GM18907 (cell line): ENCODE data around the gene ITGA5.

Experiments used
- ATAC-seq: cut with Tn5 transposase; IDR thresholded peaks from one replicate; pipeline ENCODE4 v1.9.1; 2021; ENCODE audit warnings: mild to moderate bottlenecking, moderate library complexity; ENCODE audit not compliant: unreplicated experiment

The ITGA5 gene

GRCh38 chr12:54374562-54375258 lies 44.4 kb downstream of the ITGA5 start:
- ATAC-seq = no peak

GRCh38 chr12:54373649-54374561 lies 45.2 kb downstream of the ITGA5 start:
- no peak for ATAC-seq

DNA sequence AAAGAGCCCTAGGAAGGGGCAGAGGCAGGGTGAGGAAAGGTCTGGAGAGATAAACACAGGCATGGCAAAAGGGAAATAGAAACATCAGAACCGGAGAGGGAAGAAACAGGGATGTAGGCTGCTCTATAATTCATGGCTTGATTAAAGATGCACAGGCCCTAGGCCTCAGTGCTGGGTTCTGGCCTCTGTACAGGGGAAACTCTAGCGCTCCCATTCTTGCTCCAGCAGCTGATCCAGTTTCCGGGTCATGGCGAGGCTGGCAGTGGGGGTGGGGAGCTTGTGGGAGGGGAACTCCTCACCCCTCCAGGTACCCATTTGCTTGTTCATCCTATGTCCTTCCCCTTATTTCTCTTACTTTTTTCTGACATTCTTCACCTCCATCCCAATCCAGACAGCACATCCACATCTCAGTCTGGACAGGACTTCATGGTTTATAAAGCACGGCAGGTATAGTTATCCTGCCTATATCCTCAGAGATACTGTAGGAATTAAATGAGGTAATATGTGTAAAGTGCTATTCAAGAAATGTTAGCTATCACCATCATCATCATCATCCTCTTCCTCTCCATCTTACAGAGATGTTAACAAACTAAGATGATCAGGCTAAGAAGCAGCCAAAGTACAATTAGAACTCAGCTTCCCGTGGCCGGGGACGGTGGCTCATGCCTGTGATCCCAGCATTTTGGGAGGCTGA lies 46.8 kb downstream of the ITGA5 start:
- ATAC-seq = no peak

DNA sequence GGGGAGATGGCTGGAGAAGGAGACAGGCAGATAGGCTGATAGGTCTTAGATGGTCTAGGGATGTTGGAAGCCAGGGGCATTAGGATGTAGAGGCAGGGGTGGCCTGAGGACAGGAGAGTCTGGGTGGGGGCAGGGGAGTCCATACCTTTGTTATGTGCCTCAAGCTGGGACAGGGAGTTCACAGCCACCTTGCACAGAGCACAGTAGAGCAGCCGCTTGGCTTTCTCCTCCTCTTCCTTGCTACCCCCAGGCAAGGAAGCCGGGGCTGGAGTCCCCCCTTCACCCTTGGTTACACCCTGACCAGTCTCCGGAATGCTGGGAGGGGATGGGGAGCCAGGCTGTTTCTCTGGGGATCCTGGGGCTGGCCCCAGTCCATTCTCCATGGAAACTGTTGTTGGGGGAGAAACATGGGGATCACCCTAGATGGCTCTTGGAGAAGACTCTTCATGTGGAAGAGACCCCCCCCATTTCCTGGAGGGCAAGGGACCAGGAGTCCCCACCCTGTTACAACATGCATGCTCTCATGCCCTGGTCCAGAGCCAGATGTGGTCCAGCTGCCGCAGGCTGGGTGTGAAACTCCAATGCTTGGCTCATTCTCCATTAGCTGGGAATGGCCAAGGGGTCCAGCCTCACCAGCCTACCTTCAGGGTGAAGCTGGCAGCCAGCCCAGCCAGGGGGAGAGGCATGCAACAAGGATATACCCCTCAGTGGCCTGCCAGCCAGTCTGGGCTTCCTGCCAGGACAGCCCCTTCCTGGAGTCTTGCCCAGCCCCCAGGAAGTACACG lies 47.5 kb downstream of the ITGA5 start:
- ATAC-seq = no peak

DNA sequence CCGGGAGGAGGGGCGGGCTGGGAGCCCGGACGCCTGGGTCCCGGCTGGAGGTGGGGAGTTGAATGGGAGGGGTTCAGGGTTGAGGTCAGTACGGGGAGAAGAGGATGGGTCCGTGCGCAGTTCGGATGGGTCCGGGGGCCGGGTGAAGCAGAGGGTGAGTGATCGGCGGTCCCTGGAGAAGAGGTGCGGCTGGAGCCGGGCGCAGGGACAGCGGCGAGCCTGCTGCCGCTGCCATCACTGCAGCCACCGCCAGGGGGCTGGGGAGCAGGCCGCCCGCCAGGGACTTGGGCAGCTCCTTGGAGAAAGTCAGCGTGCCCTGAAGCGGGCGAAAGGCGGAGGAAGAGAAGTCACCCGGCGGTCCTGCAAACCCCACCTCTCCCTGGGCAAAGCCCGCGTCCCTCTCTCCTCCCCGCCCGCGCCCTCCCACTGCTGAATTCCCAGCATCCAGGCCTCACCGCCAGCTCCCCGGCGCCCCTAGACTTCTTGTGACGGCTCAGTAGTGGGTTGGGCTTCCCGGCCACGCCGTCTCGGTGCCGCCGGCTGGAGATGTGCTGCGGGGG lies 48.8 kb downstream of the ITGA5 start:
- ATAC-seq = no peak

DNA sequence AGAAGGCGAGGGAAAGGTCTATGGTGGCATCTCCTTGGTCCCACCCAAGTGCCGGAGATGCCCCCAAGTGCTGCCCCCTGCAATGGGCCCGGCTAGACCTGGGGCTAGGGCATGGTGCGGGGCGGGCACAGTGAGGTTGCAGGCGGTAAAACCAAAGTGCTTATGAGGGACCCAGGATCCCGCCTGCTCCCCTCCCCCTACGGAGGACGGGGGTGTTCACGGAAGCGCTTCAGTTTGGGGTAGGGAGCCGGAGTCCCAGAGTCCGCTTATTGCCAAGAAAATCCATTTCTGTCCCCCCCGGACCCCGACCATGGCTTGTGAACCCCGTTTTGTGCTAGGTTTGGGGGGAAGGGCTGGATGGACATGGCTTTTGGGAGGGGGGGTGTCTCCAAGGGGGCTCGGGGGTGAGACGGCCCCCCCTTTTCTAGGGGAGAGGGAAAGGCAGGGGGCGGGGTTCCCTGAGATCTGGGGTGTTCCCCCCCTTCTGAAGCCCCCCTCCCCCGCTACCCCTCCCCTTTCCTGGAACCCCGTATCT lies 49.4 kb downstream of the ITGA5 start:
- ATAC-seq = no peak

DNA sequence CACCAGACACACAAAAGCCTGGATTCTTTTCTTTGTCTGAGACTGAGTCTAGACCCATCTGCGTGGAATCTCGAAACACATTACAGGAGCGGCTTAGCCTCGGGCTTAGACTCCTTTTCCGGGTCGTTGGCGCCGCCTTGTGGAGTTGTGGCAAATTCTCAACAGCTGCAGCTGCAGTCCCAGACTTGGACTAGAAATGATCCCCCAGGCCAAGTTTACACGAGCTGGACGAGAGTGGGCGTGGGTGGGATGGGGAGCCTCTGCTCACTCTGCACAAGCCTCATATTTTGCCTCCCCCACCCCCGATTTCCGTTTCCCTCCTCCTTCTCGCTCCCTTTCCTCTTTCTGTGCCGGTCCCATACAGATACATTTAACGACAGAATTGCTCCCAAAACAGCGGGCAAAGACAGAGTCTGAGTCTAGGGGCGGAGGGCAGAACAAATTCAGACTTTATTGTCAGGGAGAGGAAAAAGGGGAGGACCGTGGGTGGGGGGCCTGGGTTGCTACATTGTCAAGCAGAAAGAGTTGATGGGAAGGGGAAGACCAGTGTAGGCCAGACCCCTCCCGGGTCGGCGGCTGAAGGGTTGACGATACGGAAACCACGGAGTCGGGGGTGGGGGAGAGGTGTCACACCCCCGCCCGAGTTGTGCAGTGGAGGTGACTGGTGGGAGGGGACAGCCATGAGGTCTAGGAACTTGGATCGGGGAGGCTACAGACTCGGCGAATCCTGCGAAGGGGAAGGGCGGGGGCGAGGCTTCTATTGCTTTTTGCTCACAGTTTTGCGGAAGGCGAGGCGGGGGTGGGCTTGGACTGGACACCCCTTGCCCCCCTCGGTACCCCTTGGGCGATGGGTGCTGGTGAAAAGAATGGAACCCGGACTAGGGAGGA lies 50.1 kb downstream of the ITGA5 start:
- ATAC-seq = peak; percentile 71

DNA sequence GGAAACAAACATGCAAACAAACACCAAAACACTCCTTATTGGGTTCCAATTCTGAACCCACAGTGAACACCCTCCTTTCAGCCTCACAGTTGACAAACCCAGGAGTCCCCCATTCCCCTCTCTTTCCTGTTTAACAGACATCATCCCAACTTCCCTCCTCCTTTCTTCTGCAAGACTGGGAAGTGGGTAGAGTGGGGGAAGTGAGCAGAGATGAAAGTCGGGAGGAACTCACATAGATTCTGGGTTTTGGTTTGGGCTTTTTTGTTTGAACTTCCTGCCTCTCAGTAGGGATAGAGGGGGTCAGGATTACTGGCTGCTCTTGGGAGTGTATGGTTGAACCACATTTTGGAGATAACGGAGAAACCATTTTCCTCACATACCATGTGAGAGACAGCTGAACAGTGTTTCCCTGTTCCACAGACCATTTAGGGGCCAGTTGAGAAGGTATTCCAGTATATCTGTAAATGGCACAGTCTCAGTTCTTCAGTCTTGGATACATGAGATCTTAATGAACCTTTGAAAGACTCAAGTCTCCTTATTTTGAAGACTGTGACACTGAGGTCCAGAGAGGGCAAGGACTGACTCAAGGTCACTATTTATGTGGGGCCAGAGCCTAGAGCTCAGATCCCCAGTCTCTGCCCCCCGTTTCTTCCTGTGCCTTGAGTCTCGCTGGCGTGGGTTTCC lies 50.9 kb downstream of the ITGA5 start:
- ATAC-seq = peak; percentile 19

DNA sequence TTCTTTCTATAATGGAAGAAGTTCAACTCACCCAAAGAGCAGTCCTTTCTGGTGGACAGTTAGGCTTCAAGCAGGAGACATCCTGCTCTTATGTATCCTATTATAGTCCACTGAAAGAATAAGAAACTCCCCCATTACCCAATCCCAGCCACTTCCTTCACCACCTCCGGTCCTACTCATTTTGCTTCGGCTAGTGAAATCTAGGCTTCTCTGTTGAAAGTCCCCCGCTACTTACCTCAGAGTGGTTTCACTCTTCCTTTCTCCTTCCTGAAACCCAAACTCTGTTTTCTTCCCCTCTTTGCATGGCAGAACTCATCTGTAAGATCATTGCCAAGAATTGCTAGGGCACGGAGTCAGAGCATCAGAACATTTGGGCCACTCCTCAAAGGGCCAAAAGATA lies 54.7 kb downstream of the ITGA5 start, which contains the start of gene GPR84:
Gene GPR84 (minus strand): TSS at position 74 of the 400 bp plus-strand sequence. CDS start 635 bp downstream, outside the sequence.
- ATAC-seq = peak; percentile 50

DNA sequence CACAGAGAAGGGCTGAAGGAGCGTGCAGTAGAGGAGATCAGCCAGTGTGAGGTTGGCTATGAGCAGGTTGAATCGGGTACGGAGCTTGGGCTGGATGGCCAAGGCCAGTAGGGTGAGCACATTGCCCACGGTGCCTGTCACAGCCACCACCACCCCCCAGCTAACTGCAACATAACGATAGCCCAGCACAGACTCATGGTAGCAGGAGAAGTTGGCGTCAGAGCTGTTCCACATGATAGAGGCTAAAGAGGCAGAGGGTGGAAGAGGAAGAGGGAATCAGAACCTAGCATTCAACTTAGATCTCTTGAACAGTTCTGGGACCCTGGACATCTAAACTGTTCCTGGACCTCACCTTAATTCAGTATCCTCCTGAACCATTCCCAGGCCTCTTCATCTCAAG lies 55.4 kb downstream of the ITGA5 start:
- ATAC-seq = no peak

DNA sequence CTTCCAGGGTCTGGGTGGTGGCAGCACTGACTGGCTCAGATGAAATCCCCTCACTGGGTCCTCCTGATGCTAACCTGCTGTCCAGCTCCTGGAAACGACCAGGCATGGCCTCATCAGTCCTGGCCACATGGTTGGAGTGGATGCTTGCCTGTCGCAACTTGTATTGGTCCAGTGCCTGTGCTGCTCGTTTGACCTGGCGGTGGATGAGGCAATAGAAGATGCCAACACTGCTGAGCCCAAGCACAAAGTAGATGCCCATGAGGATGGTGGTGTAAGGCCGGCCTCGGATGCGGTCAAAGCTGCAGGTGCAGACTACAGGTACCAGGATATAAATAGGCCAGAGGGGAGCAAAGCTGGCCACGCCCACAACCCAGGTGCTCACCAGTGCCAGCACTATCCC lies 56.0 kb downstream of the ITGA5 start:
- no peak for ATAC-seq

DNA sequence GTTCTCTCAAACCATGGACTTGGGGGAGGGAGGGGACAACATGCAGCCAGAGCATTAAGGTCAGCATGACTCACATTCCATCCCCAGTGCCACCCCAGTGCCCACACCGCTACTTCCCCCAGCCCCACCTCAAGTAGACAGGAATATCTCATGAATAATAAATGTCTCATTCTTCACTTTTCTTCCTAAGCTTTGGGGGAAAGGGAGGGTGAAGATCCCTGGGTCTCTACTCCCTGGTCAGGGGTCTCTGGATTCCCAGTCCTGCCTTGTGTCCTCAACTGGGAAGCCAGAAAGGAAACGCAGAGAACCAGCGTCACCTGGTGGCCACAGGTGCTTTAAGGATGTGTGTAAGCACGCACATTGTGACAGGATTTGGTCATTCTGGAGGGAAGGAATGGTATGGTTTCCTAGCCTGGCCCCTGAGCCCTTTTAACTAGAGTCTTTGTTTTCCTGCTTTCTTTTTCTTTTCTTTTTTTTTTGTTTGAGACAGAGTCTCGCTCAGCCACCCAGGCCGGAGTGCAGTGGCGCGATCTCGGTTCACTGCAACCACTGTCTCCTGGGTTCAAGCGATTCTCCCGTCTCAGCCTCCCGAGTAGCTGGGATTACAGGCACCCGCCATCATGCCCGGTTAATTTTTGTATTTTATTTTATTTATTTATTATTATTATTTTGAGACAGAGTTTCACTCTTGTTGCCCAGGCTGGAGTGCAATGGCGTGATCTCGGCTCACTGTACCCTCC lies 58.2 kb downstream of the ITGA5 start:
- no peak for ATAC-seq

GRCh38 chr12:54359762-54360351 lies 59.2 kb downstream of the ITGA5 start:
- ATAC-seq = no peak

- peak; percentile 96 for ATAC-seq
Observed at GRCh38 chr12:54358945-54359761, 59.9 kb downstream of the ITGA5 start.

DNA sequence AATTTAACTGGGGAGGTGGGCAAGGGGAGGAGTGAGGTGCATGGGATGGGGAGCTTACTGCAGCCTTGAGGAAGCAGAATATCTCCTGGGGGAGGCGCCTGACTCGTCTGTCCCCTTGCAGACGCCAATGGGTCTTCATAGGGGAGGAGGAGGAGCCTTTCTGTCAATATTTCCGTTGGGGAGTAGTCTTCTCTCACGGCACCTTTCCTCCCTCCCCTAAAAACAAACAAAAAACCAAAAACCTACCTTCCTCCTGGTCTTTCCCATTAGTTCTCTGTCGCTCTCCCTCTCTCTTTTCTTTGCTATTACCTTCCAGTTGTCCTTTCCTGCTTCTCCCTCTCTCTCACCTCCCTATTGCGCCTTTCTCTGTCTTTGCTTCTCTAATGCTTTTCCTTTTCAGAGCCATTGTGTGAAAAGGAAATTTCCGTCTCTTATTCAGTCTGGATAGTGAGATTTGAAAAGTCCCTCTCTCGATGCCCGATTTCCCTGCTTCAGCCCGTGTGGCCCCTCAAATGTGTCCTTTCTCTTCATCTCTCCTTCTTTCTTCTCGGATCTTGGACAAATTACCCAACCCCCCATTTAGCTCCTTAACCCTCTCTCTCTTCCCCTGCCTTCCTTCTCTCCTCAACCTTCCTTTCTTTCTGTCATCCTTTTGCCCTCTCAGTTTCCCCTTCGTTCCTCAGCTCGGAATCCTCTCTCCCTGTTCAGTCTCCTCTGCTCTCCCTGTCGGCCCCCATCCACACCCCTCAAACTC lies 60.7 kb downstream of the ITGA5 start:
- no peak for ATAC-seq
